HG03575 (cell line): ENCODE results near the gene TYR.
"Not testable (repeated sequence)": the region's sequence is repeated elsewhere in the genome, so short reads cannot be mapped to it uniquely, and the experiment has no call there.

Experiments used
- ATAC-seq: cut with Tn5 transposase; IDR thresholded peaks from one replicate; pipeline ENCODE4 v1.9.1; 2021; ENCODE audit not compliant: unreplicated experiment, insufficient number of reproducible peaks, low FRiP score; ENCODE audit errors: extremely low read depth

The TYR gene

GRCh38 chr11:89249196-89249595 is 71.5 kb downstream of the TYR start:
- no peak for ATAC-seq

GRCh38 chr11:89261483-89261882 is 83.8 kb downstream of the TYR start:
- not testable (repeated sequence) for ATAC-seq

GRCh38 chr11:89267660-89268302 is 90.1 kb downstream of the TYR start:
- no peak for ATAC-seq

GRCh38 chr11:89272540-89273088 is 94.9 kb downstream of the TYR start:
- ATAC-seq: not testable (repeated sequence)

- not testable (repeated sequence) for ATAC-seq
These were observed 95.5 kb downstream of the TYR start for GRCh38 chr11:89273220-89273619.

- ATAC-seq: no peak
These were observed 98.3 kb downstream of the TYR start for GRCh38 chr11:89275966-89276365.

GRCh38 chr11:89279176-89279575 is 101.5 kb downstream of the TYR start:
- no peak for ATAC-seq

- ATAC-seq: not testable (repeated sequence)
These were observed 103.5 kb downstream of the TYR start for GRCh38 chr11:89281032-89281677.

DNA sequence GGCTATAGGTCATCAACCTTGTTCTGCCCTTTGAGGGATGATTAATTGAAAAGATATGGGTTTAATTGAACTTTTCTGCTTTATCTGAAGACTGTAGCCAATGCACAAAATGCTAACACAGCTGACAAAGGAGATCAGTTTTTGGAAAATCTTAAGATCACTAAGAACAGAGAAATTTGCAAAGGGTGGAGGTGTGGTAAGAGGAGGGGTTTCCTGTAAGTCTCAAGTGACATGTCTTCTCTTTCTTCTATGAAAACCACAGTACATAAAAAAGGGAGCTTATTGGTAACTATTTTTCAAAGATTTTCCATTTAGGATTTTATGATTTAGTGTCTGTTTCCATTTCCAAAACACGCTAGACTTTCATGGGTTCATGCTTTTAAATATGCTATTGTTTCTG is 108.9 kb downstream of the TYR start:
- ATAC-seq: not testable (repeated sequence)

DNA sequence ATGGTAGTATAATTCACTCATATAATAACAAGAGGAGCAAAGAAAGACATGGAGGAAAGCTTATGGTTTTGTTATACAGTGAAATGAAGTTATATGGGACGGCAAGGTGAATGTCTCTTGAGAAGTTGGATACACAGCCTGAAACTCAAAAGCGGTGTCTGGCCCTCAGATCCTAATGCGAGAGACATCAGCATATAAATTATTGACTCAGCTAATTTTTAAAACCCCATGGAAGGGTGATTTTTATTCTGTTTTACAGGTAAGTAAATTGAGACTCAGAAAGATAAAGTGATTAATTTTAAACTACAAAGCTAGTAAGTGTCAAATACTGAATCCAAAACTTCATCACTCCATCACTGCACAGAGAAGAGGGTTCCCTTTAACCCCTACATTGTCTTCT is 110.3 kb downstream of the TYR start:
- ATAC-seq: not testable (repeated sequence)

DNA sequence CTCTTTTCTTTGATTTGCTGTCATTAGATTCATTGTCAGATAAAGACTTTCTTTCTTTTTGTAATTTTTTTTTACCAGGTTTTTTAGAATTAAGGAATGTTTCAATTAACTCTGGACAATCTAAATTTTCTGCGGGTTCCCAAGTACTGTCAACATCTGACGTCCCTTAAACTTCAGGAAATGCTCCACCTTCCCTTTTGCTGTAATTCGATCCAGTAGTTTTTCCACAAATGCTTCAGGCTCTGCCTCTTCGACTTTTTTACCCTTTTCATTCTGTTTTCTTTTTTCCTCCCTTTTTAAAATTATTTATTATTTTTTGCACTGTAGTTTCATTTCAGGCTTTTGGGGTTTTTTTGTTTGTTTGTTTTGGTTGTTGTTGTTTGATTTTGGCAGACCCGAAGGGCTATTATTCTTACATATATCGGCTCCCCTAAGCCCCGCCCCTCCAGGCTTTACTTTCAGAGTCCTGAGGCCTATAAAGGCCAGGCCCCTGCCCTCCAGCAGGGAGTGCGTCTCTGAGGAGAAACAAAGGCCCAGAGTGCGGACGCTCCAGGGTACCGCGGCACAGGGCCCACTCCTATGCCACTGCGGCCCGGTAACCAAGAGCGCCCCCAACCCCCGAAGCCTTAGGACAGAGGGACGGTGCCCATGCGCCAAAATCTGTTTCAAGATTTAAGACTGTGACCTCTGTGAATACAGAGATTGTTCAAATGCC is 116.4 kb downstream of the TYR start:
- no peak for ATAC-seq

- ATAC-seq: not testable (repeated sequence)
These were observed 117.3 kb downstream of the TYR start for GRCh38 chr11:89295023-89295422.

GRCh38 chr11:89303029-89303428 is 125.4 kb downstream of the TYR start:
- ATAC-seq: not testable (repeated sequence)

GRCh38 chr11:89308272-89308671 is 130.6 kb downstream of the TYR start:
- not testable (repeated sequence) for ATAC-seq

DNA sequence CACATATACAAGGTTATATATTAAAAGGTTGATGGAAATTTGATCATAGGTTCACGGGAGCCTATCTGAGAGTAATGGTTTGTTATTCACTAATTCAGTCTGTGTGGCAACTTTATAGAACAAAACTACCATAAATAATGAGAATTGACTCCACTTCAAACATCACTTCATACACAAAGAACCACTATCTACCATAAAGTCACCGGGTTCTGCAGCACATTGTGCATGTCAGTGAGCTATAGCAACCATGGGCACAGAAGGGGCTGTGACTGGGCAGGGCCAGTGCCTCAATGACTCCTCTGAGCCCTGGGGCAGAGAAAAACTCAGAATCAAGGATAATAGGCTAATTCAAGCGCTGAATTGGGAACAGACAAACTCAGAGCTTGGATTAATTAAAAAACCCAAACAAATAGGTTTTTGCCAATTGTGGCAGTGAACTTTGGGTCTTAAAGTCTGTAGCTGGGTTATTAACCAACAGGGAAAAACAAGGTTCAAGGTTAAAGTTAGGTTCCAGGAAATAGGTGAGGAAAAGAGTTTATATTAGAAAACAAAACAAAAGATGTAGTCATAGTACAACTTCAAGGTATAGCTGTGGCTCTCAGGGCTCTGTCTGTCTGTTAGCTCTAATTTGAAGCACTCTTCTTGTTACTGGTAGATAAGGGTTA is 131.8 kb downstream of the TYR start:
- not testable (repeated sequence) for ATAC-seq

DNA sequence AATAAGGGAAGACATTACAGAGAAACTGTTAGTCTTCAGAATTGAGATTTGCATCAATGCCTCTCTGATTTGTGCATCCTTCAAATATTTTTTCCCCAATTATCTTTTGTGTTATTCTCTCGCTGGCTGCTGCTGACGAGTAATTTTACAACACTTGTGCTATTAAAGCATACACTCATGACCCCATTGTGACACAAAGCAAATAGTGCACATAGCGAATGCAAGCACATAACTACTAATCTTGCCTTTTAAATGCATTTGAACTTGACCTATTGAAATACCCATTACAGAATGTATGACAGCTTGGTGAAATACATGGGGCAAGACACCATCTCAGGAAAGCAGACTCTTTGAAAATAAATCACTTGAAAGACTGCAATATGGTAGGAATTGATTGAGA is 132.9 kb downstream of the TYR start:
- ATAC-seq: not testable (repeated sequence)

DNA sequence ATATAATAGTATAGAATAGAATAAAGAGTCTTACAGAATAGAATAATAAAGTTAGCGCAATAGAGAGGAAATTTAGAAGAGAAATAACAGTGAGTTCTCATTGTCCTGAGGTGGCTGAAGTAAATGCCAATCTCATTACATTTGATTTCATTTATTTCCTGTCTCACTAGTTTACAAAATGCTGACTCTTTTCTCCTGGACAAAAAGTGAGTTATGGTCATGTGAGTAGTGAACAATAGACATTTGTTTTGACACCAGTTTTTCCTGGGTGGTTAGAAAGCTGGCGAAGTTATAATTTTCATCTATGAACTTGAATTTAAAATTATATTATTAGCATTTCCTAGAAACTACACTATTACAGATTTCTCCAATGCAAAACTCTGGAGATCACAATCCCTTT is 143.7 kb downstream of the TYR start:
- no peak for ATAC-seq

DNA sequence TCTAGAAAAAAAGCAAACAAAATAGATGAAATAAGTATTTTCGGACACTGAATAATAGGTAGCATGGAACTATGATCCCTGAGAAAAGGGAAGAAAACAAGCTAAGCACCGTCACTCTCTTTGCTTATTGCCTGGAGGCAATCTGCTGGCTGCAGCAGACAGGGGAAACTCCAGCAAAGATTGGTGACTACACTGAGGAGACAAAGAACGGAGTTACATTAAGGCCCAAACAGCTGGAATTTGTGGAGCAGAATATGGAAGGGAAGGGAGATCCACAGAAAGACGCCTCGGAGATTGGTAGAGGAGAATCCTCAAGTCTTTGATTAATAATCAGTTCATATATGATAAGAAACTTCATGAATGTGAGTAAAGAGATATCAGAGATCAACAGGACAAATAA is 150.2 kb downstream of the TYR start:
- ATAC-seq: no peak

DNA sequence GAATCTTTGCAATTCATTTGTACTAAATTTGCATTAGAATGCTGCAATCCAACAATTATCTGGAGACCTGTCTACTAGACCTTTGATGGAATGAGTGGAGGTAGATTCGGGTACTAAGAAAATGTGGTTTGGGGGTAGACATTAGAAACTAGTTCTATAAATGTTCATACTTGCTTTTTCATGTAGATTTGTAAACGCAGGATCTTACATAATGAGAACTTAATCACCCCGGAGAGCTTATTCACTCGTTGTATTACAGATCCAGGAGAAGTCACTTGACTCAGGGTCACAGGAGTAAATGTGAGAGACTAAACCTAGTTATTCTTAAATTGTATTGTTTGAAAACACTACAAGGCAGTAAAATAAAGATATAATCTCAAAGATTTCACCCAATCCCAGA is 154.3 kb downstream of the TYR start:
- ATAC-seq: not testable (repeated sequence)
